Measurements from ENCODE around the gene ADARB1. TPM values are rescaled to one million over a fixed set of nuclear protein-coding genes. Genes with fewer than 3 reads are reported as not detected.
A peak's percentile ranks its signal among the peaks of the same experiment; 100 is the strongest.

ADARB1 gene
- total RNA-seq, 2 donors from 2014 or later: 28.7 to 38.5 TPM

DNA sequence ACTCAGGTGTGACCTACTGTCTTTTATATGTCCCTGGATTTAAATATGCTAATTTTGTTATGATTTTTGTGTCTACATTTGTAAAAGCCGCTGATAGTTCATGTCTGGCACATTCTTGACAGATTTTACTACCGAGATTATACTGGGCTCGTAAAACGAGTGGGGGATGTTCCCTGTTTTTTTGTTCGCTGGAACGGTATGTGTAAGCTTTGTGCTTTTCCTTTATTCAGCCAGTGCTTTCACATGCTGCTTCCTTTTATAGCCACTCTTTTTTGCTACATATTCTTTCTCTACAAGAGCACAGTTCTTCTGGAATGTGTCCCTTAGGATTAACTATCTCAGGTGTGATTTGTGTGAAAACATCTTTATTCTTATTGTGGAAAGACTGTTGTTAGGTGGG, 46.6 kb downstream of the ADARB1 start:
- Mint-ChIP-seq H3K4me3 (no peak overlapping the region), H3K27me3 (peaks cover 0 to 5% of the 10 kb centered on the region in 2 donors), H3K27ac (no peak overlapping the region), H3K9me3 (no peaks in the 10 kb centered on the region), H3K36me3 (peaks cover 4% of the 10 kb centered on the region), H3K4me1 (ENCODE audit: low read depth in 2 of 2) (peaks cover 3 to 10% of the 10 kb centered on the region in 2 donors)
- ATAC-seq (no peak), DNase-seq (ENCODE audit: low spot score) (no peak)

DNA sequence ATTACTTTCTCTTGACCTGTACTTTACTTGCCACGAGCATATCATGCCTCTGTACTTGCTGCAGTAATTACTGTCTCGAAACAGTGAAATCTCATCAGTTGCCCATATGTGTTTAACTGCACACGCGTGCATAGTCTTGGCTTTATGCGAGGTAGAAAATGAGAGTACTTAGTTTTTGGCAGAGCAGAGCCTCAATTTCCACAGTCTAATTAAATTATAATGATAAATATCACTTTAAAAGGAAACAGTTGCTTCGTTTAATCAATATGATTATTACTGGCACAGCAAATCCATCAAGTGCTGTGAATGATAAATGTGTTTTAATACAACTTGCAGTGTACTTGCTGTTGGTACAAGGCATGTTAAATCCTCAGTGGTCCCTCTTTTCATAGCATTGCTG, 47.6 kb downstream of the ADARB1 start:
- Mint-ChIP-seq H3K4me3 (no peak overlapping the region), H3K4me1 (ENCODE audit: low read depth in 2 of 2) (peaks cover 3 to 10% of the 10 kb centered on the region in 2 donors), H3K27ac (no peak overlapping the region), H3K9me3 (no peaks in the 10 kb centered on the region), H3K36me3 (peaks cover 4% of the 10 kb centered on the region), H3K27me3 (peaks cover 0 to 5% of the 10 kb centered on the region in 2 donors)
- ATAC-seq (no peak), DNase-seq (ENCODE audit: low spot score) (no peak)

DNA sequence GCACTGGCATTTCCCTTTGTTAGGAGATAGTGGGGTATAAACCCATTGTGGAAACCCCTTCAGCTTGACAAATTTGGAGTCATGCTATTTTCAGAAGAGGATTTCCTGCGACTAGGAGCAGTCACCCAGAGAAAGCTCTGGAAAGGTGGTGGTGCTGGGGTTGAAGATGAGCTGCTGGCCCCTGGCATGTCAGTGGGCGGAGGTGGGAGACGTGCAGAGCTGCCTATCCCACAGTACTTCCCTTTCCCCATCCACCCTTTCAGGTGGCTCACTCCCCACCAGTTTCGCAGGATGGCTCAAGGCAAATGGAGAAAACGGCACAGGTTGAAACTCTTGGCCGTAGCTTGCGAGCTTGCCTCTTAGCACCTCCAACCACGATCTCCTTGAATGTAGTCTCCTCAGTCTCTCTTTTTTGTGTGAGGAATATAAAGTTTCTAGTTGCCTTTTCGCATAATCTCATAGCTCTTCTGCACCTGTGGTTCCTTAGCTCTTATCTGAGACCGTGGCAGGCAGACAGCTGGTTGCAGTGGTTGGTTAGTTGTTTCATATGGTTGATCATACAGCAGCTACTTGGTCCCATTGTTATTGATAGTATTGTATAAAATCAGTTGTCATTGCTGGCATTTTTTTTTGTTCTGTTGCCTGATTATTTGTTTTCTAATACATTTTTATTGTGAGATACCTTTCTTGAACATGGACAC, 48.2 kb downstream of the ADARB1 start:
- no peak for ATAC-seq
- no peak overlapping the region for H3K4me3 Mint-ChIP-seq

DNA sequence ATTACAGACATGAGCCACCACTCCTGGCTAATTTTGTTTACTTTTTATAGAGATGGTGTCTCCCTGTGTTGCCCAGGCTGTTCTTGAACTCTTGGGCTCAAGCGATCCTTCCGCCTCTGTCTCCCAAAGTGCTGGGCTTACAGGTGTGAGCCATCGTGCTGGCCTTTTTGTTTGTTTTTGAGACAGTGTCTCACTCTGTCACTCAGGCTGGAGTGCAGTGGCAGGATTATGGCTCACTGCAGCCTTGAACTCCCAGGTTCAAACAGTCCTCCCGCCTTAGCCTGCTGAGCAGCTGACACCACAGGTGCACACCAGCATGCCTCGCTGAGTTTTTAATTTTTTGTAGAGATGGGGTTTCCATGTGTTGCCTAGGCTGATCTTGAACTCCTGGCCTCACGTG, 49.1 kb downstream of the ADARB1 start:
- Mint-ChIP-seq H3K36me3 (peaks cover 4% of the 10 kb centered on the region), H3K4me3 (no peak overlapping the region), H3K27me3 (peaks cover 0 to 5% of the 10 kb centered on the region in 2 donors), H3K27ac (no peak overlapping the region), H3K4me1 (ENCODE audit: low read depth in 2 of 2) (peaks cover 3 to 10% of the 10 kb centered on the region in 2 donors), H3K9me3 (no peaks in the 10 kb centered on the region)
- no peak for ATAC-seq
- DNase-seq (ENCODE audit: low spot score): no peak

More for the DNA sequence above, 48.2 kb downstream of the ADARB1 start:
- Mint-ChIP-seq H3K27ac (no peak overlapping the region), H3K4me1 (ENCODE audit: low read depth in 2 of 2) (peaks cover 3 to 10% of the 10 kb centered on the region in 2 donors), H3K36me3 (peaks cover 4% of the 10 kb centered on the region), H3K9me3 (no peaks in the 10 kb centered on the region), H3K27me3 (peaks cover 0 to 5% of the 10 kb centered on the region in 2 donors)
- no peak for DNase-seq (ENCODE audit: low spot score)

DNA sequence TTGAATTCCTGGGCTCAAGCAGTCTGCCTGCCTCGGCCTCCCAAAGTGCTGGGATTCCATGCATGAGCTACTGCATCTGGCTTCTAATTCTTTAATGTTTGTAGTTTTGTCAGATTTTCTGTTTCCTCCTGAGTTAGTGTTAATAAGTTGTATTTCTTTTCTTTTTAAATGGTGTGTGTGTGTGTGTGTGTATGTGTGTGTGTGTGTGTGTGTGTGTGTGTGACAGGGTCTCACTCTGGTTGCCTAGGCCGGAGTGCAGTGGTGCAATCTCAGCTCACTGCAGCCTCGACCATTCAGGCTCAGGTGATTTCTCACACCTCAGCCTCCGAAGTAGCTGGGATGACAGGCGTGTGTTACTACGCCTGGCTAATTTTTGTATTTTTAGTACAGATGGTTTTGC, 50.2 kb downstream of the ADARB1 start:
- H3K4me1 Mint-ChIP-seq (ENCODE audit: low read depth in 2 of 2): peaks cover 8 to 17% of the 10 kb centered on the region in 2 donors
- H3K27ac Mint-ChIP-seq: no peak overlapping the region
- peaks cover 4% of the 10 kb centered on the region for H3K36me3 Mint-ChIP-seq
- H3K27me3 Mint-ChIP-seq: peaks cover 0 to 5% of the 10 kb centered on the region in 2 donors
- DNase-seq (ENCODE audit: low spot score): no peak
- no peak overlapping the region for H3K4me3 Mint-ChIP-seq
- no peaks in the 10 kb centered on the region for H3K9me3 Mint-ChIP-seq
- no peak for ATAC-seq

DNA sequence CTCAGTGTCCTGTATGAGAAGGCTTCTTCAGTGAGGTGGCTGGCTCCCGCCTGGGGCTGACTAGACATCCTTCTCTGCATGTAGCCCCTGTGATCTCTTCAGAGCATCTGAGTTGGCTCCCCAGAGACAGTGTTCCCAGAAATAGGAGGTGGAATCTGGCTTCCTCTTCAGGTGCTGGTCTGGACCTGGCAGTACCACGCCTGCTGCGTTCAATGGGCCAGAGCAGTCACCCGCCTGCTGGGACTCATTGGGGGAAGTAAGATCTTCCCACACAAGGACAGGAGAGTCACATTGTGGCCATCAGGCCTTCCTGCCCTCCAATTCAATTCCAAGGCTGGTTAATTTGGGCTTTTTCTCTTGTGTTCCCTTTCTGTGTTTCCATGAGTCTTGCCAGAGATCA, 51.0 kb downstream of the ADARB1 start:
- H3K4me1 Mint-ChIP-seq (ENCODE audit: low read depth in 2 of 2): peaks cover 12 to 24% of the 10 kb centered on the region in 2 donors
- peak overlapping the region in 1 of 2 donors; percentile 19 for H3K27ac Mint-ChIP-seq
- H3K9me3 Mint-ChIP-seq: no peaks in the 10 kb centered on the region
- ATAC-seq: no peak
- DNase-seq (ENCODE audit: low spot score): no peak
- no peak overlapping the region for H3K4me3 Mint-ChIP-seq
- peaks cover 0 to 5% of the 10 kb centered on the region in 2 donors for H3K27me3 Mint-ChIP-seq
- peaks cover 4% of the 10 kb centered on the region for H3K36me3 Mint-ChIP-seq

DNA sequence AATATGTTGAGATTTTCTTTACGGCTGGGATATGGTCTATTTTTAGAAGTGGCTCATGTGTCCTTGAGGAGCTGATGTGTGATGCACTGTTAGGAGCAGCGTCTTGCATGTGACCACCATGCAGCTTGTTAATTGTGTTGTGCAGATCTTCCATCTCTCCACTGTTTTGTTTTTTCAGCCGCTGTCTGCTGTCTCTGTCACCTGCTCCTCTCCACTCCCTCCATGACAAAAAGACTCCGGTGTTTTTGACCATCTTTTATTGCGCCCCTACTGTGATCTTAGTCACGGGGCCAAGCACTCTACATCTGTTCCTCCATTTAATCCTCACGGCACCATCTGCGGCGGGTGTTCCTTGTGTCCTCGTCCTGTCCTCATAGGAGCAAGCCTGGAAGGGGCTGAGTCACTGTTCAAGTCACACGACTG, 51.8 kb downstream of the ADARB1 start:
- no peak for ATAC-seq
- Mint-ChIP-seq H3K4me3 (no peak overlapping the region), H3K9me3 (no peaks in the 10 kb centered on the region), H3K27ac (peak overlapping the region in 1 of 2 donors; percentile 19), H3K36me3 (peaks cover 4% of the 10 kb centered on the region), H3K27me3 (peaks cover 0 to 5% of the 10 kb centered on the region in 2 donors), H3K4me1 (ENCODE audit: low read depth in 2 of 2) (peaks cover 14 to 27% of the 10 kb centered on the region in 2 donors)
- no peak for DNase-seq (ENCODE audit: low spot score)

DNA sequence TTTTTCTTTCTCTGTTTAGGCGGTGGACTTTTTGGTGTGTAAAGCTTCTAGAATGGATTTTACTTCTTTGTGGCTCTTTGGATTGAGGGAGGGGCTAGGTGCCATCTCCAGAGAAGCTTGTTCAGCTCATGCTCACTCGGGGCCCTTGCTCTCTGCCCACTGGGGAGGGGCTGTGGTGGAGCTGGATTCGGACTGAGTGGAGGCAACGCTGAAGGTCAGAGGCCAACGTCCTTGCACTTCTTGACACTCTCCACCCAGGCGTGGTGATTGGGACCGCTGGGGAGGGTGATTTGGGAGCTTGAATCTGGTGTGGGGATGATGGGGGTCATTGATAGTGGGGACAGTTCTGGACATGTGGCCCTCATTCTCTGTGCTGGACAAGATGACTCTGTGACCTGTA, 52.6 kb downstream of the ADARB1 start:
- Mint-ChIP-seq H3K27ac (no peak overlapping the region), H3K4me3 (no peak overlapping the region), H3K4me1 (ENCODE audit: low read depth in 2 of 2) (peaks cover 14 to 21% of the 10 kb centered on the region in 2 donors), H3K27me3 (no peaks in the 10 kb centered on the region), H3K9me3 (no peaks in the 10 kb centered on the region), H3K36me3 (no peaks in the 10 kb centered on the region)
- no peak for DNase-seq (ENCODE audit: low spot score)
- no peak for ATAC-seq

DNA sequence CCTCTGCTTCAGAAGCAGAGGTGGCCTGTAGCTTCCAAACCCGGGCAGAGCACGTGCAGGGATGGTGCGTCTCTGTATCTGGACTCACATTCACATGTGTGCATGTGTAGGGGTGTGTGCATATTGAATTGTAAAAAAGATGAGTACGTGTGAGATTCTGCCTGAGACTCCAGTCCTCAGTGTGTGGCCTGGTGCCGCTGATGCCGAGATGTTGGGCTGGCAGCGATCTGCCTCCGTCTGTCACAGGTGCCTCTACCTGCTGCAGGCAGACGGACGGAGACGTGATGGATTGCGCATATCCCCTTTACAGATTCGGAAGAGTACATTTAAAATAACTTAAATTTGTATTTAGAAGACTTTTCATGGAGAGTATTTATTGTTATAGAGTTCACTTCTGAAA, 53.6 kb downstream of the ADARB1 start:
- Mint-ChIP-seq H3K4me1 (ENCODE audit: low read depth in 2 of 2) (peaks cover 11 to 17% of the 10 kb centered on the region in 2 donors), H3K9me3 (no peaks in the 10 kb centered on the region), H3K27me3 (no peaks in the 10 kb centered on the region), H3K27ac (no peak overlapping the region), H3K36me3 (no peaks in the 10 kb centered on the region), H3K4me3 (no peak overlapping the region)
- ATAC-seq (no peak), DNase-seq (ENCODE audit: low spot score) (no peak)

DNA sequence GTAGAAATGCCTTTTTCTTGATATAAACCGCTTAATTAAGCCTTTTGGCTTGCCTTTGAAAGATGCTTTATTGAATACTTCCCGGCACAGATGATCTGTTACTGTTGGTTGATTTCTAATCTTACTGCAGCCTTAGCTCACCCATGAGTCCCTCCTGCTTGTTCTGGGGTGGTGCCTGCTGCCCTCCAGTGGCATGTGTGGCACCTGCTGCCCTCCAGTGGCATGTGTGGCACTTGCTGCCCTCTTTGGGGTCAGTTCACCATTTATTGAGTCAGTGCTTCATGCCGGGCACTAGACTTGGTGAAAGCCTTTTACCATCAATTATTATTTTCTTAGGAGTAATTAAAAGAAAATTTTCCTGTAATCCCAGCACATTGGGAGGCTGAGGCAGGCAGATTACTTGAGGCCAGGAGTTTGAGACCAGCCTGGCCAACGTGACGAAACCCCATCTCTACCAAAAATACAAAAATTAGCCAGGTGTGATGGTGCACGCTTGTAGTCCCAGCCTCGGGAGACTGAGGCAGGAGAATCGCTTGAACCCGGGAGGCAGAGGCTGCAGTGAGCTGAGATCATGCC, 54.3 kb downstream of the ADARB1 start:
- peak; percentile 84 for DNase-seq (ENCODE audit: low spot score)
- Mint-ChIP-seq H3K27ac (no peak overlapping the region), H3K4me3 (no peak overlapping the region), H3K9me3 (no peaks in the 10 kb centered on the region), H3K27me3 (no peaks in the 10 kb centered on the region), H3K4me1 (ENCODE audit: low read depth in 2 of 2) (peaks cover 14 to 16% of the 10 kb centered on the region in 2 donors), H3K36me3 (no peaks in the 10 kb centered on the region)
- ATAC-seq: peak; percentile 85 to 88

DNA sequence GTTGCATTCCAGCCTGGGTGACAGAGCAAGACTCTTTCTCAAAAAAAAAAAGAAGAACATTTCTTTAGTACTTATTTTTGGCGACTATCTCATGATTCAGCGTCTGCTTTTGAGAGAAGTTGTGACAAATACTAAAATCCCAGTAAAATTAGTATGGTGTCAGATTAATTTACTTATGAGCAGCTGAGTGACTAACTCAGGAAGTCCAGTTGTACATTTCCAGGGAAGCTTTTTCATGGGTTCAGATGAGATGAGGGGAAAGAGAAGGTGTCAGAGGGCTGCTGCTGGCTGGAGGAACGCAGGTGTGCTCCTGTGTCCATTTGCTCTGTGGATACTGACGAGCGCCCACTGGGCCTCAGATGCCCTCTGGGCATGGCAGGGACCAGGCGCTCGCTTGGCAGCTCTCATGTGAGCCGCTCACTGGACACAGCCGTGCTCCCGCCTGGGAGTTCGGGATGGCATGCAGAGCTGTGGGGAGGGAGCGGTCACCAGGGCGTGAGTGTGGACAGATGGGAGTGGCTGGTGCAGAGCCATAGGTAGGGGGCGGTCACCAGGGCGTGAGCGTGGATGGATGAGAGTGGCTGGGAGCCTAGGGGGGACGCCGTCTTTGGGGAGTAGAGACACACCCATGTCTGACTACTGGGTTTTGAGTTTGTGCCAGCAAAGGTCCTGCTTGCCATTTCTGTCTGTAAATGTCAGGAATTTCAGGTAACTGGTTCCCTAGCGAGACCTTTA, 55.0 kb downstream of the ADARB1 start:
- Mint-ChIP-seq H3K4me3 (peak overlapping the region; percentile 41), H3K36me3 (no peaks in the 10 kb centered on the region), H3K27ac (no peak overlapping the region), H3K27me3 (no peaks in the 10 kb centered on the region), H3K4me1 (ENCODE audit: low read depth in 2 of 2) (peaks cover 14 to 16% of the 10 kb centered on the region in 2 donors), H3K9me3 (no peaks in the 10 kb centered on the region)
- ATAC-seq: peak in 1 of 2 donors; percentile 18
- DNase-seq (ENCODE audit: low spot score): no peak

DNA sequence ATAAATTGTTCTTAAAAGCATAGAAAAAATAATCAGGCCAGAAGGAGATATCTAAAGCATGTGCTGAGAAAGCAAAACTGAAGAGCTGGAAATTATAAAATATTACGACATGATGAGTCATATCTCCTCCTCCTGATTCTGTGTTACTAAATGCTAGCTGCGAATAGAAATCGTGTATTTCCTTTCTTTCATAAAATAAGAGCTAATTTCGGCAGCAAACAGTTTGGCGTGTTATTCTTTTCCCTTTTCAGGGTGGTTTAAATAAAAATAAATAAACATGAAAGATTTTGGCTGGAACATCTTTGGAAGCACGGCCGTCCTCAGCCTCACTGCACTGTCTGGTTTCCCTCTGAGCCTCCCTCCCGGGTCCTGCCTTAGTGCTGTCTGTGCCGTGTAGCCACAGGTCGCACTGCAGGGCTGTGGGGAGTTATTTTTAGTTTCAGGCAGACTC, 56.0 kb downstream of the ADARB1 start:
- no peaks in the 10 kb centered on the region for H3K9me3 Mint-ChIP-seq
- no peaks in the 10 kb centered on the region for H3K27me3 Mint-ChIP-seq
- no peak overlapping the region for H3K27ac Mint-ChIP-seq
- H3K4me1 Mint-ChIP-seq (ENCODE audit: low read depth in 2 of 2): peaks cover 14 to 16% of the 10 kb centered on the region in 2 donors
- DNase-seq (ENCODE audit: low spot score) (no peak), ATAC-seq (peak in 1 of 2 donors; percentile 48)
- H3K36me3 Mint-ChIP-seq: no peaks in the 10 kb centered on the region
- peak overlapping the region; percentile 26 for H3K4me3 Mint-ChIP-seq

DNA sequence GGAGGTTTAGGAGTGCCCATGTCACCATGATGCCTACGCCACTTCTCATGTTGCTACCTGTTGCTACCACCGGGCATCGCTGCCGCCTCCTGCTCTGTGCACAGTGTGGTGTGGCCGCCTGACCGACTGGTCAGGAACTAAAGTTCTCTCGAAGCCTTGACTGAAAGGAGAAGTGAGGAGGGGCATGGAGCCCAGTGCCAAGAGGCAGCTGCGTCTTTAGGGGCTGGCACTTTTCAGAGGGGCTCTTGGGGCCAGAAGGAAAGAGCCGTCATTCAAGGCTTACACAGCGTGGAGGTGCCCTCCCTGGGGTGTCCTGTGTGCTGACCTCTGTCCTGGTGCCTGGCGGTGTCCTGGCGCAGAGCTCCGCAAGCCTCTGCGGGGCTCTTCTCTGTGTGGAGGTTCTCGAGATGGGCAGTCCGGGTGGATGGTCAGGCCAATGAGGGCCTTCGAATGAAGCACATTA, 57.2 kb downstream of the ADARB1 start:
- Mint-ChIP-seq H3K4me1 (ENCODE audit: low read depth in 2 of 2) (peaks cover 14 to 16% of the 10 kb centered on the region in 2 donors), H3K27me3 (no peaks in the 10 kb centered on the region), H3K4me3 (no peak overlapping the region), H3K36me3 (no peaks in the 10 kb centered on the region), H3K27ac (no peak overlapping the region), H3K9me3 (no peaks in the 10 kb centered on the region)
- no peak for DNase-seq (ENCODE audit: low spot score)
- no peak for ATAC-seq

Measured in natural killer cell treated with Interleukin-12 subunit alpha and Interleukin-12 subunit beta and Interleukin-15 and Interleukin-18, amount 100 ng/mL, for 72 hours (primary cell).